ENCODE measurements around the gene EXOC6B. TPM values are rescaled to one million over a fixed set of nuclear protein-coding genes. Genes with fewer than 3 reads are reported as not detected.
A peak's percentile ranks its signal among the peaks of the same experiment; 100 is the strongest.

Gene EXOC6B
- total and polyA plus RNA-seq, 3 donors from 2014 or later: 27.7 to 45.2 (median 31.7) TPM

- peak overlapping the region in 1 of 2 donors; percentile 23 for H3K27ac ChIP-seq
- no peaks in the 10 kb centered on the region for H3K9me3 ChIP-seq
- peaks cover 26% of the 10 kb centered on the region for H3K4me1 ChIP-seq
- no peak for DNase-seq
- intact Hi-C loops (cut with DNase I; ENCODE audit: low total_unique reads): no loop called here
- no peaks in the 10 kb centered on the region for H3K36me3 ChIP-seq (ENCODE audit: low read depth, missing control alignments)
- TF ChIP-seq CTCF (IDR thresholded peaks at IDR 0.05) (no peak), POLR2A (IDR thresholded peaks at IDR 0.05) (no peak)
- H3K27me3 ChIP-seq: no peaks in the 10 kb centered on the region
- no peak overlapping the region for H3K4me3 ChIP-seq
- WGBS, 2 donors: 94 to 95% methylated on average over 3 of the region's 3 CpGs
Observed at GRCh38 chr2:72754628-72755320, 71.1 kb downstream of the EXOC6B start.

- no peaks in the 10 kb centered on the region for H3K36me3 ChIP-seq (ENCODE audit: low read depth, missing control alignments)
- TF ChIP-seq CTCF (IDR thresholded peaks at IDR 0.05) (no peak), POLR2A (IDR thresholded peaks at IDR 0.05) (no peak)
- H3K4me3 ChIP-seq: no peak overlapping the region
- 60 to 73% methylated on average over 3 of the region's 3 CpGs for WGBS, 2 donors
- DNase-seq: no peak
- H3K27ac ChIP-seq: no peak overlapping the region
- peaks cover 25% of the 10 kb centered on the region for H3K4me1 ChIP-seq
- intact Hi-C loops (cut with DNase I; ENCODE audit: low total_unique reads): no loop called here
- no peaks in the 10 kb centered on the region for H3K9me3 ChIP-seq
- no peaks in the 10 kb centered on the region for H3K27me3 ChIP-seq
Observed at GRCh38 chr2:72750977-72751639, 74.7 kb downstream of the EXOC6B start.

GRCh38 chr2:72750466-72750865 is 75.4 kb downstream of the EXOC6B start:
- no peak for DNase-seq
- no peak for TF ChIP-seq CTCF (IDR thresholded peaks at IDR 0.05)
- TF ChIP-seq POLR2A (IDR thresholded peaks at IDR 0.05): no peak
- Histone ChIP-seq H3K9me3 (no peaks in the 10 kb centered on the region), H3K27ac (no peak overlapping the region), H3K4me1 (peaks cover 18% of the 10 kb centered on the region), H3K36me3 (ENCODE audit: low read depth, missing control alignments) (no peaks in the 10 kb centered on the region), H3K4me3 (no peak overlapping the region), H3K27me3 (no peaks in the 10 kb centered on the region)
- WGBS, 2 donors: 76 to 89% methylated on average over 1 of the region's 1 CpG
- intact Hi-C loops (cut with DNase I; ENCODE audit: low total_unique reads): no loop called here

- H3K27me3 ChIP-seq: no peaks in the 10 kb centered on the region
- 67 to 70% methylated on average over 1 of the region's 1 CpG for WGBS, 2 donors
- intact Hi-C loops (cut with DNase I; ENCODE audit: low total_unique reads): no loop called here
- peaks cover 3% of the 10 kb centered on the region for H3K4me1 ChIP-seq
- no peak for DNase-seq
- TF ChIP-seq CTCF (IDR thresholded peaks at IDR 0.05): no peak
- no peak for TF ChIP-seq POLR2A (IDR thresholded peaks at IDR 0.05)
- no peaks in the 10 kb centered on the region for H3K36me3 ChIP-seq (ENCODE audit: low read depth, missing control alignments)
- H3K9me3 ChIP-seq: no peaks in the 10 kb centered on the region
- H3K27ac ChIP-seq: no peak overlapping the region
- no peak overlapping the region for H3K4me3 ChIP-seq
Observed at GRCh38 chr2:72747344-72747743, 78.5 kb downstream of the EXOC6B start.
